Measurements from ENCODE around the gene MAP3K3. TPM values are rescaled to one million over a fixed set of nuclear protein-coding genes. Genes with fewer than 3 reads are reported as not detected.
"Not testable (repeated sequence)": the region's sequence is repeated elsewhere in the genome, so short reads cannot be mapped to it uniquely, and the experiment has no call there.

MAP3K3 gene
- total RNA-seq, 1 donor from 2014 or later: 26.2 TPM

- Mint-ChIP-seq H3K9me3 (no peaks in the 10 kb centered on the region), H3K27ac (no peak overlapping the region), H3K36me3 (peaks cover 18% of the 10 kb centered on the region), H3K27me3 (no peaks in the 10 kb centered on the region), H3K4me3 (no peak overlapping the region), H3K4me1 (ENCODE audit: unreplicated experiment) (peaks cover 17% of the 10 kb centered on the region)
- TF ChIP-seq CTCF (conservative IDR thresholded peaks at IDR 0.05): no peak
- no peak for DNase-seq (ENCODE audit: extremely low spot score, unreplicated experiment)
Observed at GRCh38 chr17:63707151-63707550, 84.9 kb downstream of the MAP3K3 start.

GRCh38 chr17:63709110-63709509 lies 86.9 kb downstream of the MAP3K3 start:
- Mint-ChIP-seq H3K9me3 (no peaks in the 10 kb centered on the region), H3K27me3 (no peaks in the 10 kb centered on the region), H3K36me3 (peaks cover 8% of the 10 kb centered on the region), H3K27ac (no peak overlapping the region), H3K4me3 (no peak overlapping the region), H3K4me1 (ENCODE audit: unreplicated experiment) (peaks cover 4% of the 10 kb centered on the region)
- TF ChIP-seq CTCF (conservative IDR thresholded peaks at IDR 0.05): no peak
- DNase-seq (ENCODE audit: extremely low spot score, unreplicated experiment): no peak

GRCh38 chr17:63714550-63715277 lies 92.5 kb downstream of the MAP3K3 start:
- no peak overlapping the region for H3K4me3 Mint-ChIP-seq
- H3K27me3 Mint-ChIP-seq: no peaks in the 10 kb centered on the region
- no peaks in the 10 kb centered on the region for H3K9me3 Mint-ChIP-seq
- no peak overlapping the region for H3K27ac Mint-ChIP-seq
- DNase-seq (ENCODE audit: extremely low spot score, unreplicated experiment): no peak
- no peaks in the 10 kb centered on the region for H3K36me3 Mint-ChIP-seq
- TF ChIP-seq CTCF (conservative IDR thresholded peaks at IDR 0.05): no peak
- peaks cover 4% of the 10 kb centered on the region for H3K4me1 Mint-ChIP-seq (ENCODE audit: unreplicated experiment)

GRCh38 chr17:63716426-63716825 lies 94.2 kb downstream of the MAP3K3 start:
- Mint-ChIP-seq H3K4me3 (no peak overlapping the region), H3K27me3 (no peaks in the 10 kb centered on the region), H3K27ac (no peak overlapping the region), H3K36me3 (no peaks in the 10 kb centered on the region), H3K9me3 (no peaks in the 10 kb centered on the region), H3K4me1 (ENCODE audit: unreplicated experiment) (peaks cover 4% of the 10 kb centered on the region)
- TF ChIP-seq CTCF (conservative IDR thresholded peaks at IDR 0.05): no peak
- no peak for DNase-seq (ENCODE audit: extremely low spot score, unreplicated experiment)

GRCh38 chr17:63718988-63719387 lies 96.8 kb downstream of the MAP3K3 start:
- DNase-seq (ENCODE audit: extremely low spot score, unreplicated experiment): no peak
- Mint-ChIP-seq H3K4me3 (no peak overlapping the region), H3K36me3 (no peaks in the 10 kb centered on the region), H3K27ac (no peak overlapping the region), H3K9me3 (no peaks in the 10 kb centered on the region), H3K27me3 (no peaks in the 10 kb centered on the region), H3K4me1 (ENCODE audit: unreplicated experiment) (peaks cover 10% of the 10 kb centered on the region)
- no peak for TF ChIP-seq CTCF (conservative IDR thresholded peaks at IDR 0.05)

- H3K27me3 Mint-ChIP-seq; DNase-seq (ENCODE audit: extremely low spot score, unreplicated experiment); H3K4me3 Mint-ChIP-seq; H3K9me3 Mint-ChIP-seq; H3K27ac Mint-ChIP-seq; H3K36me3 Mint-ChIP-seq: not testable (repeated sequence)
- H3K4me1 Mint-ChIP-seq (ENCODE audit: unreplicated experiment): peaks cover 10% of the 10 kb centered on the region
Observed at GRCh38 chr17:63720194-63720593, 98.0 kb downstream of the MAP3K3 start.

Data from type B pancreatic cell (in vitro differentiated cells).